Activated B cell treated with CpG ODN at 0.5 μM for 24 hours (primary cell): ENCODE measurements around the gene ASTN2. TPM values are rescaled to one million over a fixed set of nuclear protein-coding genes. Genes with fewer than 3 reads are reported as not detected.

Experiments used
- ATAC-seq: fragments of 200-7000 bp; cut with Tn5 transposase; one replicate; pipeline ENCODE4 v1.10.0; 2021; ENCODE audit warnings: low read depth, mild to moderate bottlenecking, moderate library complexity
- CTCF ChIA-PET: fragments of 350-600 bp; sonication (Branson Sonifier 250); formaldehyde crosslinking; loops from one replicate; lab custom pipeline; 2021; ENCODE audit warnings: antibody characterized with exemption; lab: Charles Lee
- POLR2A ChIA-PET: fragments of 350-600 bp; sonication (Branson Sonifier 250); formaldehyde crosslinking; loops from one replicate; lab custom pipeline; 2021; ENCODE audit warnings: antibody characterized with exemption; lab: Charles Lee
- DNase-seq: peaks from one replicate; pipeline ENCODE4 v3.0.0; 2022
- H3K27ac Mint-ChIP-seq: one replicate; pipeline ENCODE4 v1.8.0; 2020; ENCODE audit warnings: mixed read lengths
- H3K27me3 Mint-ChIP-seq: one replicate; pipeline ENCODE4 v1.8.0; 2021; ENCODE audit warnings: mixed read lengths
- H3K36me3 Mint-ChIP-seq: one replicate; pipeline ENCODE4 v1.8.0; 2021; ENCODE audit warnings: low read depth, mixed read lengths
- H3K4me1 Mint-ChIP-seq: one replicate; pipeline ENCODE4 v1.8.0; 2021; ENCODE audit warnings: mixed read lengths
- H3K4me3 Mint-ChIP-seq: one replicate; pipeline ENCODE4 v1.8.0; 2020; ENCODE audit warnings: mild to moderate bottlenecking, mixed read lengths
- H3K9me3 Mint-ChIP-seq: one replicate; pipeline ENCODE4 v1.8.0; 2020; ENCODE audit warnings: mixed read lengths
- intact Hi-C: fragments of 100-400 bp; cut with micrococcal nuclease; formaldehyde crosslinking; loops from one replicate; pipeline ENCODE4 v1.15.1; 2024
- total RNA-seq: library from RNA; stranded (reverse); gene quantifications from 2 replicates; pipeline ENCODE4 v1.2.3, GENCODE V29; 2022
- TF ChIP-seq, protein P1 (sequence below): fragments of 200-600 bp; IDR thresholded peaks from one replicate; pipeline ENCODE4 v1.8.0; 2022; ENCODE audit warnings: antibody characterized with exemption, mild to moderate bottlenecking

ASTN2 gene
- total RNA-seq, 1 donor from 2014 or later, result 2.3 TPM

DNA sequence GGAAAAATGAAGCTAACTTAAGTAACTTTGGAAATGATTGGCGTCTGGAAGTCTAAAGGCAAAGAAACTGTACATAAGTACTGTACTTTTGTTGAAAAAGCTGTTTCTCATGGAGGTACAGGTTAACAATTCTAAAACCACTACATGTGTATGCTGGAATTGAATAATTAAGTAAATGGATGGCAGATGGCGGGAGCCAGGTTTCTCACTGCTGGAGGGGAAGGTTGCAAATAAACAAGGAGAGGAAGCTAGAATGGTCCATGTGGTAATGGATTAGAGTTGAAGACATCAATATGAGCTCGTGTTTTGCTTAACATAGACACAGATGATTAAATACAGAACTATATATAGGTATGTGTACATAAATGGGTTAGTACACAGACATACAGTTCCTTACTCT lies 43.2 kb upstream of the ASTN2 start:
- Mint-ChIP-seq H3K9me3 (no peaks in the 10 kb centered on the region), H3K27me3 (no peaks in the 10 kb centered on the region), H3K4me3 (no peak overlapping the region), H3K4me1 (no peaks in the 10 kb centered on the region), H3K27ac (no peak overlapping the region), H3K36me3 (no peaks in the 10 kb centered on the region)
- TF ChIP-seq, protein P1, sequence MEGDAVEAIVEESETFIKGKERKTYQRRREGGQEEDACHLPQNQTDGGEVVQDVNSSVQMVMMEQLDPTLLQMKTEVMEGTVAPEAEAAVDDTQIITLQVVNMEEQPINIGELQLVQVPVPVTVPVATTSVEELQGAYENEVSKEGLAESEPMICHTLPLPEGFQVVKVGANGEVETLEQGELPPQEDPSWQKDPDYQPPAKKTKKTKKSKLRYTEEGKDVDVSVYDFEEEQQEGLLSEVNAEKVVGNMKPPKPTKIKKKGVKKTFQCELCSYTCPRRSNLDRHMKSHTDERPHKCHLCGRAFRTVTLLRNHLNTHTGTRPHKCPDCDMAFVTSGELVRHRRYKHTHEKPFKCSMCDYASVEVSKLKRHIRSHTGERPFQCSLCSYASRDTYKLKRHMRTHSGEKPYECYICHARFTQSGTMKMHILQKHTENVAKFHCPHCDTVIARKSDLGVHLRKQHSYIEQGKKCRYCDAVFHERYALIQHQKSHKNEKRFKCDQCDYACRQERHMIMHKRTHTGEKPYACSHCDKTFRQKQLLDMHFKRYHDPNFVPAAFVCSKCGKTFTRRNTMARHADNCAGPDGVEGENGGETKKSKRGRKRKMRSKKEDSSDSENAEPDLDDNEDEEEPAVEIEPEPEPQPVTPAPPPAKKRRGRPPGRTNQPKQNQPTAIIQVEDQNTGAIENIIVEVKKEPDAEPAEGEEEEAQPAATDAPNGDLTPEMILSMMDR, result no peak
- ChIA-PET CTCF (no interaction called here), POLR2A (no interaction called here)
- intact Hi-C loops, result no loop called here
- no peak for ATAC-seq
- DNase-seq, result no peak

DNA sequence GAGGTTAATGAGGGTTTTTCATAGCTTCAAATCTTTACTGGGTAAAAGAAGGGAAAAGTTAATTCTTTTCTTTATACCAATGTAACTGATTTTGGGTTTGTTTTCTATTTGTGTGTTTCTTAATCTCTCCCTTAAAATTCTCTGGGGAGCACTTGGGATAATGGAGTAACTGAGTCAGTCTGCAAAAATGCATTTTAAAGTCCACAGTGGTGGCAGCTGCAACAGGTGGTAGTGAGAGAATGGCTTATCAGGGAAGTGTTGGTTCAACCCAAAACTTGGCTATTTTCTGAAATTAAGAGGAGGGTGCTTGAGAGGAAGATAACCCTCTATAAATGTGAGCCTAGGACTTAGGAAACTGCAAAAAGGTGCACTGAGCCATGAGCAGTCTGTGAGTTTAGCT lies 39.9 kb upstream of the ASTN2 start:
- DNase-seq (no peak), ATAC-seq (no peak)
- Mint-ChIP-seq H3K4me3 (no peak overlapping the region), H3K4me1 (no peaks in the 10 kb centered on the region), H3K27ac (no peak overlapping the region), H3K27me3 (no peaks in the 10 kb centered on the region), H3K36me3 (no peaks in the 10 kb centered on the region), H3K9me3 (no peaks in the 10 kb centered on the region)
- ChIA-PET POLR2A (no interaction called here), CTCF (no interaction called here)
- TF ChIP-seq, protein P1, result no peak
- intact Hi-C loops, result no loop called here

DNA sequence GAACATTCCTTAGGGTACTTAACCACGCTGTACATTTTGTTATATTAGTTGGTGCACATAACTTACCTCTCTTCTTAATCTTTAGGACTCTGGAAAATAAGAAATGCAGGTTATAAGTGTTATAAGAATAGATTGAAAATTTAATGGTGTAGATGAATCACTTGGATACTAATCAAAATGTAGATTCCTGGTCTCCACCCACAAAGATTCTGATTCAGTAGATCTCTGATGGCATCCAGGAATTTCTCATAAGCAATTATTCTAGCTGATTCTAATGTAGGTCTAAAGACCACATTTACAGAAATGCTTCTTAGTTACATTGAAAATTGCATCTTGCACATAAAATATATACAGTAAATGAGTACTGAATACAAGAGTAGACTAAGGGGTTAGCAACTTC lies 38.9 kb upstream of the ASTN2 start:
- intact Hi-C loops, result no loop called here
- Mint-ChIP-seq H3K4me3 (no peak overlapping the region), H3K27ac (no peak overlapping the region), H3K9me3 (no peaks in the 10 kb centered on the region), H3K4me1 (no peaks in the 10 kb centered on the region), H3K27me3 (no peaks in the 10 kb centered on the region), H3K36me3 (no peaks in the 10 kb centered on the region)
- TF ChIP-seq, protein P1, result no peak
- ATAC-seq (no peak), DNase-seq (no peak)
- ChIA-PET CTCF (no interaction called here), POLR2A (no interaction called here)

DNA sequence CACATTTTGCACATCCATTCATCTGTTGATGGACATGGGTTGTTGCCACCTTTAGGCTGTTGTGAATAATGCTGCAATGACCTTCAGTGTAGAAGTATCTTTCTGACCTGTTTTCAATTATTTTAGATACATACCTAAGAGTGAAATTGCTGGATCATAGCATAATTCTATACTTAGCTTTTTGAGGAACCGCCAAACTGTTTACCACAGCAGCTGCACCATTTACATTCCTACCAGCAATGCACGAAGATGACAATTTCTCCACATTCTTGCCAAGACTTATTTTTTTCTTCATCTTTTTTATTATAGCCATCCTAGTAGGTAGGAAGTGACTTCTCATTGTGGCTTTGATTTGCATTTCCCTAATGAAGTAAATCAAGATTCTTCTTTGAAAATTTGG lies 36.5 kb upstream of the ASTN2 start:
- CTCF ChIA-PET, result no interaction called here
- intact Hi-C loops, result no loop called here
- H3K27me3 Mint-ChIP-seq, result no peaks in the 10 kb centered on the region

DNA sequence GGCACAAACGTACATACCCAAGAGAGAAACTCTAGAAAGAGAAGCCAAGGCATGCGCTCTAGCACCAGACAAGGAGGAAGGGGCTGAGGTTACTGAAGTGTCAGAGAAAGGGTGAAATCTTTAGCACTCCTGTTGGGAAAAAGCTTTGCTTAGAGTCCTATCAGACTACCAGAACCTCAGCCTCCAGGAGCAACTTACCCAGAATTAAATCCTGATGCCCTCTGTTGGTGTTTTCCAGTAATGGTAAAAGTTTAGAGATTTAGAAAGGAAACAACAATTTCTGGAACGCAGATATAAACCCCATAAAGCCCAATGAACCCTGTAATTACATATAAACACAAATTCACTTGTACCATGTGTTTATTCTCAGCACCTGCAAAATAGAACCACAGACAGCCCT lies 33.2 kb upstream of the ASTN2 start:
- no peak for ATAC-seq
- ChIA-PET POLR2A (no interaction called here), CTCF (no interaction called here)
- H3K27me3 Mint-ChIP-seq, result no peaks in the 10 kb centered on the region
- no peak overlapping the region for H3K4me3 Mint-ChIP-seq
- intact Hi-C loops, result no loop called here
- no peak overlapping the region for H3K27ac Mint-ChIP-seq
- no peaks in the 10 kb centered on the region for H3K9me3 Mint-ChIP-seq
- no peaks in the 10 kb centered on the region for H3K36me3 Mint-ChIP-seq
- no peak for DNase-seq
- H3K4me1 Mint-ChIP-seq, result no peaks in the 10 kb centered on the region
- TF ChIP-seq, protein P1, result no peak

More for the DNA sequence above, 36.5 kb upstream of the ASTN2 start:
- no peak overlapping the region for H3K4me3 Mint-ChIP-seq
- DNase-seq (no peak), ATAC-seq (no peak)
- no peaks in the 10 kb centered on the region for H3K36me3 Mint-ChIP-seq
- H3K4me1 Mint-ChIP-seq, result no peaks in the 10 kb centered on the region
- TF ChIP-seq, protein P1, result no peak
- no peaks in the 10 kb centered on the region for H3K9me3 Mint-ChIP-seq
- POLR2A ChIA-PET, result no interaction called here
- no peak overlapping the region for H3K27ac Mint-ChIP-seq
